ENCODE results near the gene CHMP2B.

- TF ChIP-seq, protein P1, sequence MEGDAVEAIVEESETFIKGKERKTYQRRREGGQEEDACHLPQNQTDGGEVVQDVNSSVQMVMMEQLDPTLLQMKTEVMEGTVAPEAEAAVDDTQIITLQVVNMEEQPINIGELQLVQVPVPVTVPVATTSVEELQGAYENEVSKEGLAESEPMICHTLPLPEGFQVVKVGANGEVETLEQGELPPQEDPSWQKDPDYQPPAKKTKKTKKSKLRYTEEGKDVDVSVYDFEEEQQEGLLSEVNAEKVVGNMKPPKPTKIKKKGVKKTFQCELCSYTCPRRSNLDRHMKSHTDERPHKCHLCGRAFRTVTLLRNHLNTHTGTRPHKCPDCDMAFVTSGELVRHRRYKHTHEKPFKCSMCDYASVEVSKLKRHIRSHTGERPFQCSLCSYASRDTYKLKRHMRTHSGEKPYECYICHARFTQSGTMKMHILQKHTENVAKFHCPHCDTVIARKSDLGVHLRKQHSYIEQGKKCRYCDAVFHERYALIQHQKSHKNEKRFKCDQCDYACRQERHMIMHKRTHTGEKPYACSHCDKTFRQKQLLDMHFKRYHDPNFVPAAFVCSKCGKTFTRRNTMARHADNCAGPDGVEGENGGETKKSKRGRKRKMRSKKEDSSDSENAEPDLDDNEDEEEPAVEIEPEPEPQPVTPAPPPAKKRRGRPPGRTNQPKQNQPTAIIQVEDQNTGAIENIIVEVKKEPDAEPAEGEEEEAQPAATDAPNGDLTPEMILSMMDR (IDR thresholded peaks at IDR 0.05; ENCODE audit: low read depth, low read length, missing input control) = no peak
- TF ChIP-seq GABPA (IDR thresholded peaks at IDR 0.05 in 1 of 2, conservative IDR thresholded peaks at IDR 0.05 in 1 of 2) (no peak), SP1 (IDR thresholded peaks at IDR 0.05) (no peak), EGR1 (IDR thresholded peaks at IDR 0.05; ENCODE audit: low read depth in 2 of 2) (no peak), MAX (IDR thresholded peaks at IDR 0.05) (no peak), YY1 (IDR thresholded peaks at IDR 0.05) (no peak), JUND (IDR thresholded peaks at IDR 0.05) (no peak), ATF3 (IDR thresholded peaks at IDR 0.05) (no peak)
- TF ChIP-seq, protein P2, sequence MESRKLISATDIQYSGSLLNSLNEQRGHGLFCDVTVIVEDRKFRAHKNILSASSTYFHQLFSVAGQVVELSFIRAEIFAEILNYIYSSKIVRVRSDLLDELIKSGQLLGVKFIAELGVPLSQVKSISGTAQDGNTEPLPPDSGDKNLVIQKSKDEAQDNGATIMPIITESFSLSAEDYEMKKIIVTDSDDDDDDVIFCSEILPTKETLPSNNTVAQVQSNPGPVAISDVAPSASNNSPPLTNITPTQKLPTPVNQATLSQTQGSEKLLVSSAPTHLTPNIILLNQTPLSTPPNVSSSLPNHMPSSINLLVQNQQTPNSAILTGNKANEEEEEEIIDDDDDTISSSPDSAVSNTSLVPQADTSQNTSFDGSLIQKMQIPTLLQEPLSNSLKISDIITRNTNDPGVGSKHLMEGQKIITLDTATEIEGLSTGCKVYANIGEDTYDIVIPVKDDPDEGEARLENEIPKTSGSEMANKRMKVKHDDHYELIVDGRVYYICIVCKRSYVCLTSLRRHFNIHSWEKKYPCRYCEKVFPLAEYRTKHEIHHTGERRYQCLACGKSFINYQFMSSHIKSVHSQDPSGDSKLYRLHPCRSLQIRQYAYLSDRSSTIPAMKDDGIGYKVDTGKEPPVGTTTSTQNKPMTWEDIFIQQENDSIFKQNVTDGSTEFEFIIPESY (IDR thresholded peaks at IDR 0.05) = no peak
Measured at GRCh38 chr3:87209111-87209510, 18.0 kb upstream of the CHMP2B start.

All from liver (tissue), 3 donors.